ENCODE data around the gene OR8G5. TPM values are rescaled to one million over a fixed set of nuclear protein-coding genes. Genes with fewer than 3 reads are reported as not detected.

OR8G5 gene
- total RNA-seq, 1 donor from 2014 or later: not detected

DNA sequence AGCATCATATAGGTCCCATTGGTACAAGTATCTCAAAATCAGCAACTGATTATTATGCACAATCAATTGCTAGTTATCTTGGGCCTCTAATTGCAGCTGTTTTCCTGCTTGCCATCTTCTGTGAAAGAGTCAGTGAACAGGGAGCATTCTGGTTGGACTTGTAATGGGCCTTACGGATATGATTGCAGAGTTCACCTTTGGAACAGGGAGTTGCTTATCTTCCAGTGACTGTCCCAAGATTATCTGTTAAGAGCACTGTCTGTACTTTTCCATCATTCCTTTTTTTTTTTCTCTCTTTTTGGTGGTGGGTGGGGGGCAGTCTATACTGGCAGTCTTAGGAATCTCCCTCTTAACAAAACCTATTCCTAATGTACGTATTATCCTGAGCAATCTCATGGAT is 17.8 kb downstream of the OR8G5 start:
- H3K9me3 Mint-ChIP-seq (ENCODE audit: unreplicated experiment): no peaks in the 10 kb centered on the region
- no peak overlapping the region for H3K4me3 Mint-ChIP-seq (ENCODE audit: unreplicated experiment)
- no peaks in the 10 kb centered on the region for H3K27me3 Mint-ChIP-seq (ENCODE audit: unreplicated experiment)
- no peaks in the 10 kb centered on the region for H3K4me1 Mint-ChIP-seq (ENCODE audit: unreplicated experiment)
- no peaks in the 10 kb centered on the region for H3K36me3 Mint-ChIP-seq (ENCODE audit: unreplicated experiment)
- TF ChIP-seq, protein P1, sequence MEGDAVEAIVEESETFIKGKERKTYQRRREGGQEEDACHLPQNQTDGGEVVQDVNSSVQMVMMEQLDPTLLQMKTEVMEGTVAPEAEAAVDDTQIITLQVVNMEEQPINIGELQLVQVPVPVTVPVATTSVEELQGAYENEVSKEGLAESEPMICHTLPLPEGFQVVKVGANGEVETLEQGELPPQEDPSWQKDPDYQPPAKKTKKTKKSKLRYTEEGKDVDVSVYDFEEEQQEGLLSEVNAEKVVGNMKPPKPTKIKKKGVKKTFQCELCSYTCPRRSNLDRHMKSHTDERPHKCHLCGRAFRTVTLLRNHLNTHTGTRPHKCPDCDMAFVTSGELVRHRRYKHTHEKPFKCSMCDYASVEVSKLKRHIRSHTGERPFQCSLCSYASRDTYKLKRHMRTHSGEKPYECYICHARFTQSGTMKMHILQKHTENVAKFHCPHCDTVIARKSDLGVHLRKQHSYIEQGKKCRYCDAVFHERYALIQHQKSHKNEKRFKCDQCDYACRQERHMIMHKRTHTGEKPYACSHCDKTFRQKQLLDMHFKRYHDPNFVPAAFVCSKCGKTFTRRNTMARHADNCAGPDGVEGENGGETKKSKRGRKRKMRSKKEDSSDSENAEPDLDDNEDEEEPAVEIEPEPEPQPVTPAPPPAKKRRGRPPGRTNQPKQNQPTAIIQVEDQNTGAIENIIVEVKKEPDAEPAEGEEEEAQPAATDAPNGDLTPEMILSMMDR (IDR thresholded peaks at IDR 0.05): no peak
- no peak for DNase-seq (ENCODE audit: extremely low spot score, unreplicated experiment)
- H3K27ac Mint-ChIP-seq (ENCODE audit: unreplicated experiment): no peak overlapping the region

DNA sequence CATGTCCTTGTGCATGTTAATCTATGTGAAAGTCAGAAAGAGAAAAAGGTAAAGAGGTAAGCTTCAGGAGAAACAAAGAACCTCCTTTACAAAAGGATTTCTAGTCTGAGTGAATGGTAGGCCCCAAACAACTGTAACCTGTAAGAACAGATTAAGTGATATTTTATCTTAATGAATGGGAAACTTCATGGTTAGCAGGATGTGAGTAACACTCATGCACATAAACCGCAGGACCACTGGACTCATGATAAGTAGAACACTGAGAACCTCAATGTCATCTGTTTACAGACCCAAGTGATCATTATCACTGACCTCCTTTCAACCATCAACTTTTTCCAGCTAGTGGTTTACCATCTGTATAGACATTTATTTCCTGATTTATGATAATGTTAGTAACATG is 19.9 kb downstream of the OR8G5 start:
- H3K4me3 Mint-ChIP-seq (ENCODE audit: unreplicated experiment): no peak overlapping the region
- no peaks in the 10 kb centered on the region for H3K27me3 Mint-ChIP-seq (ENCODE audit: unreplicated experiment)
- no peak for DNase-seq (ENCODE audit: extremely low spot score, unreplicated experiment)
- H3K27ac Mint-ChIP-seq (ENCODE audit: unreplicated experiment): no peak overlapping the region
- TF ChIP-seq, protein P1 (IDR thresholded peaks at IDR 0.05): no peak
- H3K36me3 Mint-ChIP-seq (ENCODE audit: unreplicated experiment): no peaks in the 10 kb centered on the region
- H3K4me1 Mint-ChIP-seq (ENCODE audit: unreplicated experiment): no peaks in the 10 kb centered on the region
- peaks cover 11% of the 10 kb centered on the region for H3K9me3 Mint-ChIP-seq (ENCODE audit: unreplicated experiment)

DNA sequence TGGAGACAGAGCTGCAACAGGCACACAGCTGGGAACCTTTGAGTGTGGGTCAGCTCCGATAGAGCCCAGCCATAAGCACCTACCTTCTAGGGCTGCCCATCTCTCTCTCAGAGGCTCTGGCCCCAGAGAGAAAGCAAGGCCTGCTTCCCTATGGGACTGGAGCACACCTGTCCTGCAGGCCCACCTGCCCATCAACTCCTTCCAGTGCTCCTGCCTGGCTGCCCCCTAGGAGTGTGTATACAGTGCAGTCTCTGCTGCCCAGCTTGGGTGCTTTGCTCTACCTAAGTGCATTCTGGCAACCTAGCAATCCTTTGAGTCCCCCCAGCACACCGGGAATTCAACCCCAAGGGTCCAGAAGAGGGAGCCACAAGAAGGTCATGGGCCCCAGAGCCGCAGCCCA is 21.0 kb downstream of the OR8G5 start:
- DNase-seq (ENCODE audit: extremely low spot score, unreplicated experiment): no peak
- H3K9me3 Mint-ChIP-seq (ENCODE audit: unreplicated experiment): peaks cover 15% of the 10 kb centered on the region
- TF ChIP-seq, protein P1 (IDR thresholded peaks at IDR 0.05): no peak
- H3K4me3 Mint-ChIP-seq (ENCODE audit: unreplicated experiment): no peak overlapping the region
- no peaks in the 10 kb centered on the region for H3K4me1 Mint-ChIP-seq (ENCODE audit: unreplicated experiment)
- H3K36me3 Mint-ChIP-seq (ENCODE audit: unreplicated experiment): no peaks in the 10 kb centered on the region
- no peaks in the 10 kb centered on the region for H3K27me3 Mint-ChIP-seq (ENCODE audit: unreplicated experiment)
- no peak overlapping the region for H3K27ac Mint-ChIP-seq (ENCODE audit: unreplicated experiment)

DNA sequence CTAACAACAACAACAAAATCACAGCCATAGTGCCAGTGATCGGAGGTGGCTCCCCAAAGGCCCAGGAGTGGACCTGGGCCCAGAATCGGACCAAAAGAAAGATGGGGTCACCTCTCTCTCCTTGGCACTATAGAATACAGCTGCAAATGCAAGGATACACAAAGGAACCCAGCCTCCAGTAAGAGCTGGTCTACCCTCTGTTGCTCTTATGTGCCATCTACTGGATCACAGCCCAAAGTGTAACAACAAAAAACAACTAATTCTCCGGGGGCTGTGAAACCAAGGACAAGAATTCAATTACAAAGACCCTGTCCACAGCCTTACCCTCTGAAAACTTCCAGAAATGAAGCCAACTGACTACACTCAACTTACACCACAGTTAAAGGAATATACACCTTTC is 21.6 kb downstream of the OR8G5 start:
- no peak overlapping the region for H3K4me3 Mint-ChIP-seq (ENCODE audit: unreplicated experiment)
- no peak overlapping the region for H3K27ac Mint-ChIP-seq (ENCODE audit: unreplicated experiment)
- DNase-seq (ENCODE audit: extremely low spot score, unreplicated experiment): no peak
- peaks cover 15% of the 10 kb centered on the region for H3K9me3 Mint-ChIP-seq (ENCODE audit: unreplicated experiment)
- TF ChIP-seq, protein P1 (IDR thresholded peaks at IDR 0.05): no peak
- no peaks in the 10 kb centered on the region for H3K4me1 Mint-ChIP-seq (ENCODE audit: unreplicated experiment)
- H3K27me3 Mint-ChIP-seq (ENCODE audit: unreplicated experiment): no peaks in the 10 kb centered on the region
- no peaks in the 10 kb centered on the region for H3K36me3 Mint-ChIP-seq (ENCODE audit: unreplicated experiment)

DNA sequence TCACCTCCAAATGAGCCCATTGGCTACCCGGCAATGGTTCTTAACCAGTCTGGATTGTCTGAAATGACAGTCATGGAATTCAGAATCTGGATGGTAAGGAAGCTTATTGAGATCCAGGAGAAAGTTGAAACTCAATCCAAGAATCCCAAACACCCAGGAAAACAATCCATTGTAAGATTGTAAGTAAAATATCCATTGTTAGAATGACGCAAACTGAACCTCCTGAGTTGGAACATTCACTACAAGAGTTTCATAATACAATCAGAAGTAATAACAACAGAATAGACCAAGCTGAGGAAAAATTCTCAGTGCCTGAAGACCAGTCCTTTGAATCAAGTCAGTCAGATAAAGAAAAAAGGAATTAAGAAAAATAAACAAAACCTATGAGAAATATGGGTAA is 22.1 kb downstream of the OR8G5 start:
- H3K27ac Mint-ChIP-seq (ENCODE audit: unreplicated experiment): no peak overlapping the region
- no peaks in the 10 kb centered on the region for H3K27me3 Mint-ChIP-seq (ENCODE audit: unreplicated experiment)
- DNase-seq (ENCODE audit: extremely low spot score, unreplicated experiment): no peak
- TF ChIP-seq, protein P1 (IDR thresholded peaks at IDR 0.05): no peak
- H3K9me3 Mint-ChIP-seq (ENCODE audit: unreplicated experiment): peaks cover 15% of the 10 kb centered on the region
- H3K36me3 Mint-ChIP-seq (ENCODE audit: unreplicated experiment): no peaks in the 10 kb centered on the region
- H3K4me3 Mint-ChIP-seq (ENCODE audit: unreplicated experiment): no peak overlapping the region
- no peaks in the 10 kb centered on the region for H3K4me1 Mint-ChIP-seq (ENCODE audit: unreplicated experiment)

All from osteocyte (in vitro differentiated cells).